GM19372 (cell line): ENCODE measurements around the gene CORIN.
"Not testable (repeated sequence)": the region's sequence is repeated elsewhere in the genome, so short reads cannot be mapped to it uniquely, and the experiment has no call there.

Experiments used
- ATAC-seq: cut with Tn5 transposase; IDR thresholded peaks from one replicate; pipeline ENCODE4 v1.9.1; 2021; ENCODE audit warnings: mild to moderate bottlenecking, low read depth, moderate library complexity; ENCODE audit not compliant: unreplicated experiment

CORIN gene

DNA sequence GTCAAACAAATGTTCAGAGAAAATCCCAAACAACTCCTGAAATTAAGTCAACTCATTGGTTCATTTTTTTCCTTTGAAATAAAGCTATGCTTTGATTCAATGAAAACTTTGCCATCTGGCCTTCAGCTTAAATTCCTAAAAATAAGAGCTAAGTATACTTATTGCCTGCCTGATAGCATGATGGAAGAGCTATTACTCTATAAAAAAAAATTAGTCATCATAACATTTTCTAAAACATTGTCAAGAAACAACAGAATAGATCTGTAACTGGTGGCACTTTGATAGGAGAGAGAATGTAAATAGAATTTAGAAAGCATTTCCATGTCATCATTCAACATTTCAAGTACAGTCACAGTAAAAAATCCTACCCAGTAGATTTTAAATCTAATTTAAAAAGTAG lies 136.6 kb downstream of the CORIN start:
- ATAC-seq, result no peak

DNA sequence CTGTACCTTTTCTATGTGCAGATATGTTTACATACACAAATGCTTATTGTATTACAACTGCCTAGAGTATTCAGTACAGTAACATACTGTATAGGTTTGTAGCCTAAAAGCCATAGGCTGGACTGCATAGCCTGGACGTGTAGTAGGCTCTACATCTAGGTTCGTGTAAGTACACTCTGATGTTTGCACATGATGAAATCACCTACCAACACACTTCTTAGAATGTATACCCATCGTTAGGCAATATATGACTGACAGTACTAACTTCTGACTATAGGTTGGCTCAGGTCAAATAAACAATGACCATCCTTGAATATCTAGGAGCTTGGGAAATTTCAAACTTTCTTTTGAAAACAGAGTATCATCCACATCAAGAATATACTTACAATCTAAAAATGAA lies 139.0 kb downstream of the CORIN start:
- ATAC-seq, result no peak

DNA sequence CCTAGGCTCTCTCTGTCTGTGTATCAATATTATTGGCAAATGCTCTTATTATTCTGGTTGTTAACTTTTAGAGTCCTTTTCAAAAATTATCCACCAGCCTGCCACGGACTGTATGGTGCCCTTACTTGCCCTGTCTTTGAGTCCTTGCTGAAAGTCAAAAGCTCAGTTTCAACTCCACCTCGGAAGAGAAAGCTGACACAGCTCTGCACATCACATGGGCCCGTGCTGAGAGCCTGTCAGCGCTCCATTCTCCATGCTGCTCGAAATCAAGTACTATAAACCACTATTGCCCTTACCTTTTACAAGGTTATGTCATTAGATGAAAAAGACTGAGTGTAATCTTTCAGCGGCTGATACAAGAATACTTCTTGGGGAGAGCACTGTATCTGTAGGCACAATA lies 141.0 kb downstream of the CORIN start:
- ATAC-seq, result no peak

DNA sequence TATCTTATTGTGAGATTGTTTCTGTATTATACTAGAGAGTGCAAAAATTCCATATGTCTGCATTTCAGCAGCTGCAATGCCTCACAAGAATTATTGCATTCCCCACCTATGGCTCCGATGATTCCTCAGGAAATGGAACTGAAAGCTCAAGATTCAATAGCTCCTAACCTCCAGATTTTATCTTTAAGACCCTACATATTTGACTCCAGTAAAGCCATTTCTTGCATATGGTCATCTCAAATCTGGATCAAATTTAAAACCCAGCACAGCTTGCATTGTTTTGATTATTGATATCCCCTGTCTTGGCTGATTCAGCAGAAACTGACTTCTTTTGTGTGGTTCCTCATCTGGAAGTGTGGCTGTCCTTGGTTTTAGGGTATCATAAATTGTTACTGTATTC lies 142.6 kb downstream of the CORIN start:
- ATAC-seq, result no peak

- no peak for ATAC-seq
These were observed 143.5 kb downstream of the CORIN start for GRCh38 chr4:47694322-47694721.

- no peak for ATAC-seq
These were observed 145.2 kb downstream of the CORIN start for GRCh38 chr4:47692691-47693090.

GRCh38 chr4:47691757-47692383 lies 146.0 kb downstream of the CORIN start:
- ATAC-seq, result not testable (repeated sequence)

GRCh38 chr4:47690611-47691010 lies 147.3 kb downstream of the CORIN start:
- ATAC-seq, result no peak

DNA sequence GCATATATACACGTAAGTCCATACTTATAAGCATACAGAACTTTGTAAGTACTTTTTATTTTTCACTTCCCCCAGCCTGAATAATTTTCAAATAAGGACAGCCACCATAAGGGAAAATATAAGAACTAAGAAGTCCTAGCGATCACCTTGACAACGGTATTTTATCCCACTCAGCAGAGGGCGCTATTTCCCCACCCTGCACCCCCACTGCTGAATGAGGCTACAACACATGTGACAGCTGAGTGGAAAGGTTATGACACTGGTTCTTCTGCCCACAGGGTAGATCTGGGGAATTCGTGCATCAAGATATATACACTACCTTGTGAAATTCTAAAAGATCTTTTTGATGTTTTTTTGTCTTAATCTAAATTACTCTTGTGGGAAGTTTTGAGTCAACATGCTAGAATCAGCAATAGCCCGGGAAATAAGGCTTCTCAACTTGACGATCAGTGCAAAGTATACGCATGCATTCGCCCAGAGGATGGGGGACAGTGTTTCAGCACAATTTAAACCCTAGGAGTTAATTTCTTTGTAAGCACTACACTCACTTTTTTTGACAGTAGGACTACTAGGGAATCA lies 151.5 kb downstream of the CORIN start:
- peak; percentile 85 for ATAC-seq

- no peak for ATAC-seq
These were observed 162.1 kb downstream of the CORIN start for GRCh38 chr4:47675806-47676205.

- ATAC-seq, result no peak
These were observed 163.7 kb downstream of the CORIN start for GRCh38 chr4:47674144-47674543.

- no peak for ATAC-seq
These were observed 165.2 kb downstream of the CORIN start for GRCh38 chr4:47672696-47673095.

DNA sequence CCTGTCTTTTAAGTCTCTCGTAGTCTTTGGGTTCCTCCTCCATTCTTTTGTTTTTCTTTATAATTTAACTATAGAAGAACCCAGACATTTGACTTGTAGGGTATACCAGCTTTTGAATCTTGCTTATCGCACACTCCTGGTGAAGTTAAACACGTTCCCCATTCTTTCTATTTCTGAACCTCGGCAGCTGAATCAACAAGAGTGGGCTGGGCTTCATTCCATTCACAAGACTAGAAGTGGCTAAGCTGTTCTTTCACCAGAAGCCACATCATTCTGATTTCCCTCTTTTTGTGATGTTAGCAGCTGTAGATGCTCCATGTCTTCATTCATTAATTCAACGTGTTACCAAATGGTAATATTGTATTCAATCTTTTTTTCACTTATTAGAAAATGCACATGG lies 167.9 kb downstream of the CORIN start:
- ATAC-seq, result no peak

- peak; percentile 80 for ATAC-seq
These were observed 169.0 kb downstream of the CORIN start for GRCh38 chr4:47668810-47669408.

DNA sequence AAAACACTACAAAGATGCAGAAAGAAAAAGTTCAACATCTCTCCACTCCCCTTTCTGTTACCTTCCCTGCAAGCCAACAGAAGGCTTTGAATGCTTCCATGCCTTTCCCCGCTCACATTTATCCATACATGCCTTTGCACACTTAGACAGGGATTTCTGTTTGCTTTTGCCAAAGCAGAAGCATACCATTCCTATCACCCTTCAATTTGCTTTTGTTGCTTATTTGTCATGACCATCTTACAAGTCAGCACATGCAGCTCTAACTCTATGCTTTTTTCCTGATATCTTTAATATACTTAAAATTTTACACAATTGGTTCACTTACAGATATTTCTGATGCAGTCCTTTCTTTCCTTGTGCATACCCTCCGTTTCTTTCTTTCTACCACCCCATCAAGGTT lies 169.6 kb downstream of the CORIN start:
- no peak for ATAC-seq

GRCh38 chr4:47667552-47667951 lies 170.3 kb downstream of the CORIN start:
- ATAC-seq, result no peak

- no peak for ATAC-seq
These were observed 173.6 kb downstream of the CORIN start for GRCh38 chr4:47664051-47664826.

GRCh38 chr4:47662975-47663374 lies 174.9 kb downstream of the CORIN start:
- ATAC-seq, result no peak

DNA sequence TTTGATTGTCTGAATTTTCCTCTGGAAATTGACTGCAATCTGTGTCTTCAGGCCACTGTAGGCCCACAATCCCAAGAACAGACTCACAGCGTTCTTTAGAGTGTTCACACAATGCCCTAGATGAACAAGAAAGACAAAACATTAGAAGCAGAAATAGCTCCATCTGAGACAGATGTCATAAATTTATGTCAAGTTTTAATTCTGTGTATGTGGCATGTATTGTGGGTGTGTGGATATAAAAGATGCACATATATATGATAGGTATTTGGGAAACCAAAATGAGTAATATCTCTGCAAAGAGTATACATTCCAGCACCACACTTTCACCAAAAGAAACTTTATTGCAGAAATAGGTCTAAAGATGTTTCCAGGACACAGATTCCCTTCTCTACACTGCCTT lies 176.1 kb downstream of the CORIN start:
- ATAC-seq, result no peak

DNA sequence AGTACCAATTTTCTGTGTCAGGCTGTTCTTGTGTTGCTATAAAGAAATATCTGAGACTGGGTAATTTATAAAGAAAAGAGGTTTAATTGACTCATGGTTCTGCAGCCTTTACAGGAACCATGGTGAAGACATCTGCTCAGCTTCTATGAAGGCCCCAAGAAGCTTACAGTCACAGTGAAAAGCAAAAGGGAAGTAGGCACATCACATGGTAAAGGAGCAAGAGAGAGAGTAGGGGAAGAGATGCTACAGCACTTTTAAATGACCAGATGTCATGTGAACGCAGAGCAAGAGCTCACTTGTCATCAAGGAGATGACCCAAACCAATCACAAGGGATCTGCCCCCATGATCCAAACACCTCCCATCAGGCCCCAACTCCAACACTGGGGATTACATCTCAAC lies 178.5 kb downstream of the CORIN start:
- no peak for ATAC-seq

GRCh38 chr4:47654972-47655693 lies 182.7 kb downstream of the CORIN start:
- no peak for ATAC-seq
